CD4-positive, alpha-beta T cell treated with Interleukin-10 for 1 hour (primary cell): ENCODE results near the gene DOCK9.
A peak's percentile ranks its signal among the peaks of the same experiment; 100 is the strongest.

Experiments used
- DNase-seq: peaks from one replicate; pipeline ENCODE4 v3.0.0-alpha.2; 2020

DOCK9 gene

GRCh38 chr13:98846521-98846920 is 131.3 kb downstream of the DOCK9 start:
- no peak for DNase-seq

GRCh38 chr13:98845742-98846141 is 132.1 kb downstream of the DOCK9 start:
- DNase-seq = no peak

- no peak for DNase-seq
Measured at GRCh38 chr13:98844021-98844420, 133.8 kb downstream of the DOCK9 start.

- no peak for DNase-seq
Measured at GRCh38 chr13:98843482-98843877, 134.4 kb downstream of the DOCK9 start.

GRCh38 chr13:98842858-98843481 is 134.9 kb downstream of the DOCK9 start:
- DNase-seq = peak; percentile 59

GRCh38 chr13:98842070-98842469 is 135.8 kb downstream of the DOCK9 start:
- no peak for DNase-seq

- peak; percentile 33 for DNase-seq
Measured at GRCh38 chr13:98839856-98840769, 137.8 kb downstream of the DOCK9 start.

- no peak for DNase-seq
Measured at GRCh38 chr13:98838776-98839175, 139.1 kb downstream of the DOCK9 start.

GRCh38 chr13:98837896-98838295 is 140.0 kb downstream of the DOCK9 start:
- DNase-seq = no peak

GRCh38 chr13:98835156-98835555 is 142.7 kb downstream of the DOCK9 start:
- DNase-seq = no peak

- no peak for DNase-seq
Measured at GRCh38 chr13:98834254-98834960, 143.5 kb downstream of the DOCK9 start.

GRCh38 chr13:98831236-98831635 is 146.6 kb downstream of the DOCK9 start:
- no peak for DNase-seq

- DNase-seq = no peak
Measured at GRCh38 chr13:98829541-98829940, 148.3 kb downstream of the DOCK9 start.

GRCh38 chr13:98828614-98829013 is 149.2 kb downstream of the DOCK9 start:
- no peak for DNase-seq

GRCh38 chr13:98827449-98827848 is 150.4 kb downstream of the DOCK9 start:
- DNase-seq = no peak

GRCh38 chr13:98826146-98826545 is 151.7 kb downstream of the DOCK9 start:
- DNase-seq = no peak

- DNase-seq = no peak
Measured at GRCh38 chr13:98825659-98826058, 152.2 kb downstream of the DOCK9 start.

- DNase-seq = no peak
Measured at GRCh38 chr13:98824376-98825160, 153.3 kb downstream of the DOCK9 start.

GRCh38 chr13:98823442-98823841 is 154.4 kb downstream of the DOCK9 start:
- DNase-seq = no peak

GRCh38 chr13:98822225-98822606 is 155.6 kb downstream of the DOCK9 start:
- DNase-seq = no peak

GRCh38 chr13:98821372-98822224 is 156.3 kb downstream of the DOCK9 start:
- no peak for DNase-seq
